Stimulated activated naive CD4-positive, alpha-beta T cell (primary cell): ENCODE measurements around the gene RPS6KA2.

ENCODE experiments used
- DNase-seq, 6 experiments: peaks; one replicate each; lab custom pipeline; 2025; lab: John Stamatoyannopoulos, UW

Gene RPS6KA2

GRCh38 chr6:166503167-166503744 is 123.8 kb downstream of the RPS6KA2 start:
- DNase-seq: no peak

GRCh38 chr6:166502453-166502852 is 124.6 kb downstream of the RPS6KA2 start:
- no peak for DNase-seq

- DNase-seq: no peak
Measured at GRCh38 chr6:166501246-166501645, 125.8 kb downstream of the RPS6KA2 start.

GRCh38 chr6:166500246-166500645 is 126.8 kb downstream of the RPS6KA2 start:
- DNase-seq: no peak

GRCh38 chr6:166499350-166500163 is 127.5 kb downstream of the RPS6KA2 start:
- no peak for DNase-seq

GRCh38 chr6:166498661-166499349 is 128.2 kb downstream of the RPS6KA2 start:
- DNase-seq: no peak

- no peak for DNase-seq
Measured at GRCh38 chr6:166498228-166498627, 128.8 kb downstream of the RPS6KA2 start.

- no peak for DNase-seq
Measured at GRCh38 chr6:166497087-166497899, 129.8 kb downstream of the RPS6KA2 start.

- DNase-seq: no peak
Measured at GRCh38 chr6:166496460-166496859, 130.6 kb downstream of the RPS6KA2 start.

- no peak for DNase-seq
Measured at GRCh38 chr6:166495487-166496314, 131.3 kb downstream of the RPS6KA2 start.

GRCh38 chr6:166494757-166495486 is 132.1 kb downstream of the RPS6KA2 start:
- no peak for DNase-seq

GRCh38 chr6:166494101-166494441 is 133.0 kb downstream of the RPS6KA2 start:
- DNase-seq: no peak

- no peak for DNase-seq
Measured at GRCh38 chr6:166493427-166494100, 133.5 kb downstream of the RPS6KA2 start.

GRCh38 chr6:166492092-166492741 is 134.8 kb downstream of the RPS6KA2 start:
- no peak for DNase-seq

GRCh38 chr6:166490671-166491500 is 136.2 kb downstream of the RPS6KA2 start:
- DNase-seq: no peak

GRCh38 chr6:166489301-166490155 is 137.5 kb downstream of the RPS6KA2 start:
- no peak for DNase-seq

- DNase-seq: no peak
Measured at GRCh38 chr6:166488701-166489100, 138.3 kb downstream of the RPS6KA2 start.
